ENCODE results near the gene ADA. TPM values are rescaled to one million over a fixed set of nuclear protein-coding genes. Genes with fewer than 3 reads are reported as not detected.

Gene ADA
- total RNA-seq, 5 donors from 2014 or later (not counting 1 experiment from before 2014, with no cell fraction given), result 21.9 to 42.1 (median 33.3) TPM

GRCh38 chr20:44573501-44573869, 78.0 kb downstream of the ADA start:
- Mint-ChIP-seq H3K4me3 (no peak overlapping the region), H3K4me1 (peaks cover 15 to 20% (median 18%) of the 10 kb centered on the region in 3 donors), H3K36me3 (no peaks in the 10 kb centered on the region), H3K27me3 (no peaks in the 10 kb centered on the region), H3K9me3 (no peaks in the 10 kb centered on the region), H3K27ac (no peak overlapping the region)
- H3K4me1 ChIP-seq (ENCODE audit: control insufficient read depth in 1 of 2, extremely low read depth in 1 of 2, insufficient read depth in 2 of 2, low read length in 2 of 2), result peaks cover 0 to 5% of the 10 kb centered on the region in 2 experiments
- ATAC-seq (replicated peaks in 1 of 4) (no peak), DNase-seq (no peak)
- H3K27me3 ChIP-seq (replicated peaks in 1 of 2; ENCODE audit: control insufficient read depth in 2 of 2, extremely low read depth in 1 of 2, insufficient read depth in 2 of 2, low read length in 1 of 2), result no peaks in the 10 kb centered on the region
- H3K9me3 ChIP-seq, result no peaks in the 10 kb centered on the region
- H3K4me3 ChIP-seq (ENCODE audit: control insufficient read depth in 1 of 2, extremely low read depth in 1 of 2, low read length in 1 of 2), result no peak overlapping the region
- ChIA-PET CTCF (no interaction called here), POLR2A (no interaction called here)
- H3K36me3 ChIP-seq (ENCODE audit: control insufficient read depth in 2 of 2, extremely low read depth in 1 of 2, insufficient read depth in 1 of 2, low read length in 1 of 2), result no peaks in the 10 kb centered on the region
- H3K27ac ChIP-seq (ENCODE audit: low read length), result no peak overlapping the region
- no CpG with 5 or more reads among the region's 2 CpGs for WGBS (ENCODE audit: insufficient coverage)

GRCh38 chr20:44572551-44573500, 78.7 kb downstream of the ADA start:
- ChIA-PET CTCF (no interaction called here), POLR2A (no interaction called here)
- Mint-ChIP-seq H3K27me3 (no peaks in the 10 kb centered on the region), H3K9me3 (no peaks in the 10 kb centered on the region), H3K36me3 (no peaks in the 10 kb centered on the region), H3K4me1 (peaks cover 15 to 20% (median 18%) of the 10 kb centered on the region in 3 donors), H3K27ac (no peak overlapping the region), H3K4me3 (no peak overlapping the region)
- Histone ChIP-seq H3K4me3 (ENCODE audit: control insufficient read depth in 1 of 2, extremely low read depth in 1 of 2, low read length in 1 of 2) (no peak overlapping the region), H3K9me3 (no peaks in the 10 kb centered on the region), H3K27me3 (replicated peaks in 1 of 2; ENCODE audit: control insufficient read depth in 2 of 2, extremely low read depth in 1 of 2, insufficient read depth in 2 of 2, low read length in 1 of 2) (no peaks in the 10 kb centered on the region), H3K36me3 (ENCODE audit: control insufficient read depth in 2 of 2, extremely low read depth in 1 of 2, insufficient read depth in 1 of 2, low read length in 1 of 2) (no peaks in the 10 kb centered on the region), H3K4me1 (ENCODE audit: control insufficient read depth in 1 of 2, extremely low read depth in 1 of 2, insufficient read depth in 2 of 2, low read length in 2 of 2) (peaks cover 0 to 5% of the 10 kb centered on the region in 2 experiments), H3K27ac (ENCODE audit: low read length) (no peak overlapping the region)
- ATAC-seq (replicated peaks in 1 of 4) (no peak), DNase-seq (no peak)
- 80% methylated on average over 4 of the region's 6 CpGs for WGBS (ENCODE audit: insufficient coverage)

GRCh38 chr20:44571362-44571988, 80.0 kb downstream of the ADA start:
- Mint-ChIP-seq H3K27me3 (peaks cover 0 to 1% of the 10 kb centered on the region in 2 donors), H3K27ac (peak overlapping the region in 1 of 2 donors; percentile 49), H3K36me3 (no peaks in the 10 kb centered on the region), H3K4me3 (no peak overlapping the region), H3K9me3 (no peaks in the 10 kb centered on the region), H3K4me1 (peaks cover 9 to 19% (median 12%) of the 10 kb centered on the region in 3 donors)
- Histone ChIP-seq H3K27me3 (replicated peaks in 1 of 2; ENCODE audit: control insufficient read depth in 2 of 2, extremely low read depth in 1 of 2, insufficient read depth in 2 of 2, low read length in 1 of 2) (no peaks in the 10 kb centered on the region), H3K4me1 (ENCODE audit: control insufficient read depth in 1 of 2, extremely low read depth in 1 of 2, insufficient read depth in 2 of 2, low read length in 2 of 2) (peaks cover 0 to 5% of the 10 kb centered on the region in 2 experiments), H3K9me3 (no peaks in the 10 kb centered on the region), H3K4me3 (ENCODE audit: control insufficient read depth in 1 of 2, extremely low read depth in 1 of 2, low read length in 1 of 2) (no peak overlapping the region), H3K27ac (ENCODE audit: low read length) (no peak overlapping the region), H3K36me3 (ENCODE audit: control insufficient read depth in 2 of 2, extremely low read depth in 1 of 2, insufficient read depth in 1 of 2, low read length in 1 of 2) (no peaks in the 10 kb centered on the region)
- ATAC-seq (replicated peaks in 1 of 4), result peak; percentile 60 to 78 (median 76)
- 51% methylated on average over 2 of the region's 6 CpGs for WGBS (ENCODE audit: insufficient coverage)
- DNase-seq, result no peak
- CTCF ChIA-PET, result no interaction called here
- POLR2A ChIA-PET, result no interaction called here

- Histone ChIP-seq H3K4me1 (ENCODE audit: control insufficient read depth in 1 of 2, extremely low read depth in 1 of 2, insufficient read depth in 2 of 2, low read length in 2 of 2) (peaks cover 0 to 5% of the 10 kb centered on the region in 2 experiments), H3K27me3 (replicated peaks in 1 of 2; ENCODE audit: control insufficient read depth in 2 of 2, extremely low read depth in 1 of 2, insufficient read depth in 2 of 2, low read length in 1 of 2) (no peaks in the 10 kb centered on the region), H3K4me3 (ENCODE audit: control insufficient read depth in 1 of 2, extremely low read depth in 1 of 2, low read length in 1 of 2) (no peak overlapping the region), H3K9me3 (no peaks in the 10 kb centered on the region), H3K36me3 (ENCODE audit: control insufficient read depth in 2 of 2, extremely low read depth in 1 of 2, insufficient read depth in 1 of 2, low read length in 1 of 2) (no peaks in the 10 kb centered on the region), H3K27ac (ENCODE audit: low read length) (no peak overlapping the region)
- H3K9me3 Mint-ChIP-seq, result no peaks in the 10 kb centered on the region
- H3K36me3 Mint-ChIP-seq, result no peaks in the 10 kb centered on the region
- H3K27me3 Mint-ChIP-seq, result peaks cover 0 to 1% of the 10 kb centered on the region in 2 donors
- DNase-seq (no peak), ATAC-seq (replicated peaks in 1 of 4) (no peak)
- no CpG with 5 or more reads among the region's 1 CpG for WGBS (ENCODE audit: insufficient coverage)
- H3K4me3 Mint-ChIP-seq, result no peak overlapping the region
- ChIA-PET CTCF (no interaction called here), POLR2A (no interaction called here)
- peaks cover 5 to 11% (median 9%) of the 10 kb centered on the region in 3 donors for H3K4me1 Mint-ChIP-seq
- no peak overlapping the region for H3K27ac Mint-ChIP-seq
Observed at GRCh38 chr20:44570367-44570766, 81.1 kb downstream of the ADA start.

Other genes with a start within 250 kb of the ADA start
- gene TTPAL, start 175.8 kb downstream of the ADA start, total RNA-seq, result 10 to 100 TPM; 14.6 to 19.2 (median 16.8) TPM
- 10 to 100 TPM; 60.5 to 83.0 (median 78.4) TPM for gene SERINC3, start 129.6 kb downstream of the ADA start, total RNA-seq
- gene PKIG, start 69.1 kb downstream of the ADA start, total RNA-seq, result 1 to 10 TPM; 2.1 to 7.7 (median 4.7) TPM
- under 1 TPM in 3 of 5 donors, not detected in 2; 0.13 to 0.41 (median 0.29) TPM for gene CCN5, start 63.7 kb upstream of the ADA start, total RNA-seq
- gene KCNK15, start 94.2 kb upstream of the ADA start, total RNA-seq, result under 1 TPM in 1 of 5 donors, not detected in 4; 0.13 TPM
- gene RIMS4, start 158.8 kb upstream of the ADA start, total RNA-seq, result under 1 TPM in 2 of 5 donors, not detected in 3; 0.06 to 0.12 TPM
- gene YWHAB, start 234.0 kb upstream of the ADA start, total RNA-seq, result 100 to 1,000 TPM; 198 to 233 (median 205) TPM

All from T-cell (primary cell).